H9 (cell line): ENCODE data around the gene ARIH1. TPM values are rescaled to one million over a fixed set of nuclear protein-coding genes. Genes with fewer than 3 reads are reported as not detected.

ENCODE experiments used
- DNase-seq: peaks from one replicate; pipeline ENCODE4 v3.0.0-alpha.2; 2017
- H2AFZ ChIP-seq: one replicate; pipeline ENCODE4 v1.6.1; 2013; ENCODE audit warnings: mild to moderate bottlenecking, low read length, control low read depth, moderate library complexity
- H2AK5ac ChIP-seq: 2 replicates; pipeline ENCODE4 v1.6.1; 2013; ENCODE audit warnings: low read length, control low read depth, mixed read lengths; ENCODE audit not compliant: insufficient read length
- H2BK120ac ChIP-seq: one replicate; pipeline ENCODE4 v1.6.1; 2013; ENCODE audit warnings: low read depth, mild to moderate bottlenecking, low read length, control low read depth, inconsistent platforms; ENCODE audit not compliant: poor library complexity, severe bottlenecking
- H2BK12ac ChIP-seq: 2 replicates; pipeline ENCODE4 v1.6.1; 2013; ENCODE audit warnings: low read length, control low read depth, mixed read lengths, low read depth; ENCODE audit not compliant: insufficient read length
- H2BK15ac ChIP-seq: 2 replicates; pipeline ENCODE4 v1.6.1; 2013; ENCODE audit warnings: low read depth, low read length, control low read depth
- H2BK20ac ChIP-seq: one replicate; pipeline ENCODE4 v1.6.1; 2013; ENCODE audit warnings: low read depth, mild to moderate bottlenecking, low read length, control low read depth, inconsistent platforms; ENCODE audit not compliant: poor library complexity, severe bottlenecking
- H2BK5ac ChIP-seq: 2 replicates; pipeline ENCODE4 v1.6.1; 2013; ENCODE audit warnings: low read length, control low read depth, mixed read lengths; ENCODE audit not compliant: insufficient read length
- H3K14ac ChIP-seq: 2 replicates; pipeline ENCODE4 v1.6.1; 2013; ENCODE audit warnings: low read length, control low read depth; ENCODE audit not compliant: insufficient read depth
- H3K18ac ChIP-seq: 2 replicates; pipeline ENCODE4 v1.6.1; 2013; ENCODE audit warnings: low read depth, mild to moderate bottlenecking, mixed read lengths, low read length, control low read depth; ENCODE audit not compliant: insufficient read length
- H3K23ac ChIP-seq: 2 replicates; pipeline ENCODE4 v1.6.1; 2013; ENCODE audit warnings: low read length, control low read depth, mixed read lengths, low read depth; ENCODE audit not compliant: insufficient read length
- H3K23me2 ChIP-seq: 2 replicates; pipeline ENCODE4 v1.6.1; 2013; ENCODE audit warnings: low read depth, mild to moderate bottlenecking, mixed read lengths, low read length, control low read depth; ENCODE audit not compliant: insufficient read length, poor library complexity, severe bottlenecking
- H3K27ac ChIP-seq: 2 replicates; pipeline ENCODE4 v1.5.1; 2013; ENCODE audit warnings: low read length, control low read depth, mixed read lengths, low read depth; ENCODE audit not compliant: insufficient read length
- H3K27me3 ChIP-seq: 2 replicates; pipeline ENCODE4 v1.6.1; 2013; ENCODE audit warnings: low read length, control low read depth, inconsistent platforms; ENCODE audit not compliant: insufficient read depth
- H3K4ac ChIP-seq: 2 replicates; pipeline ENCODE4 v1.6.1; 2013; ENCODE audit warnings: low read depth, mild to moderate bottlenecking, control low read depth, inconsistent platforms, low read length, moderate library complexity
- H3K4me1 ChIP-seq: 2 replicates; pipeline ENCODE4 v1.6.1; 2013; ENCODE audit warnings: low read length, control low read depth, inconsistent platforms; ENCODE audit not compliant: insufficient read depth
- H3K4me2 ChIP-seq: 2 replicates; pipeline ENCODE4 v1.6.1; 2013; ENCODE audit warnings: low read length, control low read depth, mixed read lengths; ENCODE audit not compliant: insufficient read length, insufficient read depth
- H3K56ac ChIP-seq: 2 replicates; pipeline ENCODE4 v1.6.1; 2013; ENCODE audit warnings: low read depth, mild to moderate bottlenecking, mixed read lengths, low read length, control low read depth; ENCODE audit not compliant: insufficient read length
- H3K79me1 ChIP-seq: 2 replicates; pipeline ENCODE4 v1.6.1; 2013; ENCODE audit warnings: low read depth, mild to moderate bottlenecking, moderate library complexity, low read length, control low read depth, inconsistent platforms; ENCODE audit not compliant: insufficient read depth, poor library complexity, severe bottlenecking
- H3K79me2 ChIP-seq: 2 replicates; pipeline ENCODE4 v1.6.1; 2013; ENCODE audit warnings: low read length, control low read depth, inconsistent platforms; ENCODE audit not compliant: insufficient read depth
- H3K9ac ChIP-seq: 2 replicates; pipeline ENCODE4 v1.6.1; 2013; ENCODE audit warnings: low read length, control low read depth, mixed read lengths; ENCODE audit not compliant: insufficient read length; ENCODE audit errors: extremely low read depth
- H3K9me3 ChIP-seq: one replicate; pipeline ENCODE4 v1.6.1; 2013; ENCODE audit warnings: low read depth, low read length, inconsistent platforms; ENCODE audit not compliant: control insufficient read depth
- H3T11ph ChIP-seq: one replicate; pipeline ENCODE4 v1.6.1; 2013; ENCODE audit warnings: mild to moderate bottlenecking, low read length, control low read depth, inconsistent platforms
- H4K20me1 ChIP-seq: one replicate; pipeline ENCODE4 v1.6.1; 2013; ENCODE audit not compliant: control insufficient read depth, insufficient read length, insufficient read depth
- H4K5ac ChIP-seq: 2 replicates; pipeline ENCODE4 v1.6.1; 2013; ENCODE audit warnings: low read depth, mild to moderate bottlenecking, mixed read lengths, low read length, control low read depth; ENCODE audit not compliant: insufficient read length
- H4K8ac ChIP-seq: replicated peaks from 2 replicates; pipeline ENCODE4 v1.6.1; 2013; ENCODE audit warnings: low read length, control low read depth, mixed read lengths, low read depth; ENCODE audit not compliant: insufficient read length
- H4K91ac ChIP-seq: 2 replicates; pipeline ENCODE4 v1.6.1; 2013; ENCODE audit warnings: low read depth, mild to moderate bottlenecking, moderate library complexity, mixed read lengths, low read length, control low read depth; ENCODE audit not compliant: insufficient read length
- H3K27ac Mint-ChIP-seq, 3 experiments: 2 replicates in 2 of 3; 3 replicates in 1 of 3; pipeline ENCODE4 v1.8.0; 2020 to 2021; ENCODE audit warnings: mixed read lengths in 3 of 3, mild to moderate bottlenecking in 1 of 3, moderate library complexity in 1 of 3
- H3K27me3 Mint-ChIP-seq: 2 replicates; pipeline ENCODE4 v1.8.0; 2021; ENCODE audit warnings: low read depth, mild to moderate bottlenecking, moderate library complexity, mixed read lengths
- H3K36me3 Mint-ChIP-seq, 3 experiments: 2 replicates in 2 of 3; 3 replicates in 1 of 3; pipeline ENCODE4 v1.8.0; 2020 to 2021; ENCODE audit warnings: low read depth in 3 of 3, mixed read lengths in 3 of 3; ENCODE audit not compliant: insufficient read depth in 1 of 3
- H3K4me1 Mint-ChIP-seq, 2 experiments: 2 replicates each; pipeline ENCODE4 v1.8.0; 2020; ENCODE audit warnings: mixed read lengths in 2 of 2
- H3K4me3 Mint-ChIP-seq, 2 experiments: 2 replicates in 1 of 2; 3 replicates in 1 of 2; pipeline ENCODE4 v1.8.0; 2020 to 2021; ENCODE audit warnings: mild to moderate bottlenecking in 2 of 2, mixed read lengths in 2 of 2, moderate library complexity in 1 of 2
- H3K9me3 Mint-ChIP-seq, 2 experiments: 2 replicates in 1 of 2; 3 replicates in 1 of 2; pipeline ENCODE4 v1.8.0; 2020; ENCODE audit warnings: mild to moderate bottlenecking in 2 of 2, mixed read lengths in 2 of 2, moderate library complexity in 1 of 2
- CTCF ChIP-seq: fragments of 200-600 bp; sonication (generic); conservative IDR thresholded peaks from 3 replicates; pipeline ENCODE4 v1.8.0; 2021; ENCODE audit warnings: antibody characterized with exemption, mild to moderate bottlenecking
- WGBS: extraction: QIAGEN DNeasy Blood & Tissue Kit; methylation state at CpG from one replicate; pipeline ENCODE4 v1.1.7; 2013; ENCODE audit warnings: missing lambda C conversion rate, low lambda C conversion rate, mixed read lengths; ENCODE audit not compliant: insufficient read length; ENCODE audit errors: extremely low coverage; 5-methylcytosine and 5-hydroxymethylcytosine counted together
- total RNA-seq: library from RNA; stranded (reverse); gene quantifications from 2 replicates; pipeline ENCODE4 v1.2.1, GENCODE V29; 2021

Gene ARIH1
- total RNA-seq, 1 experiment from 2014 or later: 158 TPM

- no peaks in the 10 kb centered on the region for H3K9me3 ChIP-seq
- H2BK12ac ChIP-seq: no peak overlapping the region
- no peaks in the 10 kb centered on the region for H3K79me1 ChIP-seq
- no peak overlapping the region for H4K5ac ChIP-seq
- no peak overlapping the region for H2BK5ac ChIP-seq
- H4K20me1 ChIP-seq: no peaks in the 10 kb centered on the region
- Mint-ChIP-seq H3K27ac (no peak overlapping the region), H3K27me3 (no peaks in the 10 kb centered on the region; the same call in 1 of the 2 replicates), H3K4me1 (peaks cover 0 to 3% of the 10 kb centered on the region in 2 experiments; a peak in 1 of 4 replicates), H3K36me3 (no peaks in the 10 kb centered on the region), H3K4me3 (no peak overlapping the region), H3K9me3 (no peaks in the 10 kb centered on the region)
- H3K27ac ChIP-seq: no peak overlapping the region
- no peak overlapping the region for H3K4me2 ChIP-seq
- no peak overlapping the region for H3T11ph ChIP-seq
- DNase-seq: no peak
- no peak overlapping the region for H2AK5ac ChIP-seq
- no CpG with 5 or more reads among the region's 2 CpGs for whole genome bisulfite sequencing
- H2BK20ac ChIP-seq: no peak overlapping the region
- H3K79me2 ChIP-seq: no peaks in the 10 kb centered on the region
- H3K27me3 ChIP-seq: no peaks in the 10 kb centered on the region
- TF ChIP-seq CTCF: no peak
- H3K14ac ChIP-seq: no peak overlapping the region
- H3K4ac ChIP-seq: no peak overlapping the region
- H3K56ac ChIP-seq: no peak overlapping the region
- H4K8ac ChIP-seq: no peak overlapping the region
- H2AFZ ChIP-seq: no peak overlapping the region
- H2BK120ac ChIP-seq: no peak overlapping the region
- H2BK15ac ChIP-seq: no peak overlapping the region
- no peaks in the 10 kb centered on the region for H3K4me1 ChIP-seq
- H4K91ac ChIP-seq: no peak overlapping the region
- no peaks in the 10 kb centered on the region for H3K23me2 ChIP-seq
- H3K18ac ChIP-seq: no peak overlapping the region
- H3K9ac ChIP-seq: no peak overlapping the region
- H3K23ac ChIP-seq: no peak overlapping the region
These were observed 10.4 kb upstream of the ARIH1 start for GRCh38 chr15:72463702-72464101.
